HepG2 (cell line): ENCODE measurements around the gene ZNF331. TPM values are rescaled to one million over a fixed set of nuclear protein-coding genes. Genes with fewer than 3 reads are reported as not detected.
A peak's percentile ranks its signal among the peaks of the same experiment; 100 is the strongest.

Experiments
- DR1 ChIP-seq: sonication (generic); formaldehyde crosslinking; IDR thresholded peaks from 2 replicates; pipeline ENCODE4 v1.8.0; 2021; ENCODE audit warnings: mild to moderate bottlenecking, missing genetic modification reagents, inconsistent platforms
- FOXA1 ChIP-seq, 2 experiments: fragments of 450-650 bp in 1 of 2; sonication (generic) in 1 of 2; formaldehyde crosslinking in 1 of 2; IDR thresholded peaks; 2 replicates each; pipeline versions ENCODE4 v1.4.0 to v1.6.1; 2016 to 2020; ENCODE audit warnings: missing genetic modification reagents in 1 of 2
- HMGA1 ChIP-seq: sonication (generic); formaldehyde crosslinking; conservative IDR thresholded peaks from 2 replicates; pipeline ENCODE4 v1.4.0; 2020; ENCODE audit warnings: missing genetic modification reagents
- JUND ChIP-seq: sonication (generic); formaldehyde crosslinking; IDR thresholded peaks from 2 replicates; pipeline ENCODE4 v1.8.0; 2022; ENCODE audit warnings: mild to moderate bottlenecking, missing genetic modification reagents
- KAT8 ChIP-seq: IDR thresholded peaks from 2 replicates; pipeline ENCODE4 v1.6.1; 2016; ENCODE audit warnings: missing genetic modification reagents, missing compliant biosample characterization
- KDM2A ChIP-seq: sonication (generic); formaldehyde crosslinking; IDR thresholded peaks from 2 replicates; pipeline ENCODE4 v1.4.0; 2020; ENCODE audit warnings: low read depth, missing genetic modification reagents, borderline replicate concordance
- MXD3 ChIP-seq: IDR thresholded peaks from 2 replicates; pipeline ENCODE4 v1.6.1; 2016; ENCODE audit warnings: mild to moderate bottlenecking, missing biosample characterization, missing genetic modification reagents
- NFE2 ChIP-seq: sonication (generic); formaldehyde crosslinking; IDR thresholded peaks from 2 replicates; pipeline ENCODE4 v1.4.0; 2020; ENCODE audit warnings: missing genetic modification reagents
- NR1H2 ChIP-seq: sonication (generic); formaldehyde crosslinking; IDR thresholded peaks from 2 replicates; pipeline ENCODE4 v1.8.1; 2022; ENCODE audit warnings: low read depth, missing genetic modification reagents, borderline replicate concordance
- NR2F2 ChIP-seq: IDR thresholded peaks from 2 replicates; pipeline ENCODE4 v1.6.1; 2012; ENCODE audit warnings: low read depth, inconsistent platforms, borderline replicate concordance
- PRMT3 ChIP-seq: sonication (generic); formaldehyde crosslinking; IDR thresholded peaks from 2 replicates; pipeline ENCODE4 v1.8.1; 2022; ENCODE audit warnings: low read depth, mild to moderate bottlenecking, moderate library complexity, missing genetic modification reagents, borderline replicate concordance
- RXRA ChIP-seq: sonication (generic); formaldehyde crosslinking; IDR thresholded peaks from 2 replicates; pipeline ENCODE4 v1.5.1; 2020; ENCODE audit warnings: missing genetic modification reagents
- SAP130 ChIP-seq: IDR thresholded peaks from 2 replicates; pipeline ENCODE4 v1.6.1; 2016; ENCODE audit warnings: low read depth
- SMAD9 ChIP-seq: sonication (generic); formaldehyde crosslinking; IDR thresholded peaks from 2 replicates; pipeline ENCODE4 v1.5.1; 2020; ENCODE audit warnings: mild to moderate bottlenecking, missing genetic modification reagents
- SNAPC2 ChIP-seq: sonication (generic); formaldehyde crosslinking; IDR thresholded peaks from 2 replicates; pipeline ENCODE4 v1.8.1; 2022; ENCODE audit warnings: mild to moderate bottlenecking, missing genetic modification reagents
- SRSF1 ChIP-seq: fragments of 200-400 bp; formaldehyde crosslinking; optimal IDR thresholded peaks from 2 replicates; pipeline ENCODE3; 2017; ENCODE audit warnings: mild to moderate bottlenecking, low read depth, low read length, moderate library complexity
- TARDBP ChIP-seq: sonication (generic); formaldehyde crosslinking; IDR thresholded peaks from 2 replicates; pipeline ENCODE4 v1.8.0; 2022; ENCODE audit warnings: mild to moderate bottlenecking, missing genetic modification reagents
- ZMYM4 ChIP-seq: sonication (generic); formaldehyde crosslinking; IDR thresholded peaks from 2 replicates; pipeline ENCODE4 v1.8.1; 2023; ENCODE audit warnings: mild to moderate bottlenecking, missing genetic modification reagents
- ZNF354B ChIP-seq: sonication (generic); formaldehyde crosslinking; IDR thresholded peaks from 2 replicates; pipeline ENCODE4 v1.8.0; 2022; ENCODE audit warnings: mild to moderate bottlenecking, missing genetic modification reagents
- ZNF547 ChIP-seq: sonication (generic); formaldehyde crosslinking; IDR thresholded peaks from 2 replicates; pipeline ENCODE4 v1.5.1; 2020; ENCODE audit warnings: mild to moderate bottlenecking, missing genetic modification reagents
- ZNF577 ChIP-seq: sonication (generic); formaldehyde crosslinking; IDR thresholded peaks from 2 replicates; pipeline ENCODE4 v1.4.0; 2020; ENCODE audit warnings: mild to moderate bottlenecking, low read depth, missing genetic modification reagents, borderline replicate concordance
- ZNF816 ChIP-seq: sonication (generic); formaldehyde crosslinking; IDR thresholded peaks from 2 replicates; pipeline ENCODE4 v1.8.0; 2022; ENCODE audit warnings: missing genetic modification reagents, mild to moderate bottlenecking, borderline replicate concordance
- polyA plus RNA-seq, 8 experiments: library from polyadenylated mRNA; depleted of rRNA in 3 of 8; stranded (reverse) in 7 of 8; unstranded in 1 of 8; fragments of >200 nt; fragmentation: Illumina TruSeq in 4 of 8; extraction: Trizol in 4 of 8; gene quantifications; 2 replicates each; pipeline versions ENCODE4 v1.2.1 to v1.2.3, GENCODE V29; 2011 to 2016; ENCODE audit warnings: low read depth in 4 of 8, missing spikeins in 1 of 8, mixed read lengths in 1 of 8; ENCODE audit not compliant: insufficient read depth in 1 of 8
- total RNA-seq, 5 experiments: library from RNA; depleted of rRNA; stranded (reverse); fragments of >200 nt; fragmentation: Illumina TruSeq; extraction: Trizol; gene quantifications; 2 replicates each; pipeline ENCODE4 v1.2.3, GENCODE V29; 2016; ENCODE audit warnings: low read depth in 1 of 5
- TF ChIP-seq, protein P1 (sequence below): sonication (generic); formaldehyde crosslinking; IDR thresholded peaks from 2 replicates; pipeline ENCODE4 v1.9.0; 2021; ENCODE audit warnings: mild to moderate bottlenecking, missing genetic modification reagents
- TF ChIP-seq, protein P2 (sequence below): IDR thresholded peaks from 2 replicates; pipeline ENCODE4 v1.6.1; 2016; ENCODE audit warnings: mild to moderate bottlenecking

ZNF331 gene
- total and polyA plus RNA-seq, 2 of the 13 experiments (the other 11 are each of a cell fraction or from before 2014, with no cell fraction given) = 8.2 to 13.3 TPM

DNA sequence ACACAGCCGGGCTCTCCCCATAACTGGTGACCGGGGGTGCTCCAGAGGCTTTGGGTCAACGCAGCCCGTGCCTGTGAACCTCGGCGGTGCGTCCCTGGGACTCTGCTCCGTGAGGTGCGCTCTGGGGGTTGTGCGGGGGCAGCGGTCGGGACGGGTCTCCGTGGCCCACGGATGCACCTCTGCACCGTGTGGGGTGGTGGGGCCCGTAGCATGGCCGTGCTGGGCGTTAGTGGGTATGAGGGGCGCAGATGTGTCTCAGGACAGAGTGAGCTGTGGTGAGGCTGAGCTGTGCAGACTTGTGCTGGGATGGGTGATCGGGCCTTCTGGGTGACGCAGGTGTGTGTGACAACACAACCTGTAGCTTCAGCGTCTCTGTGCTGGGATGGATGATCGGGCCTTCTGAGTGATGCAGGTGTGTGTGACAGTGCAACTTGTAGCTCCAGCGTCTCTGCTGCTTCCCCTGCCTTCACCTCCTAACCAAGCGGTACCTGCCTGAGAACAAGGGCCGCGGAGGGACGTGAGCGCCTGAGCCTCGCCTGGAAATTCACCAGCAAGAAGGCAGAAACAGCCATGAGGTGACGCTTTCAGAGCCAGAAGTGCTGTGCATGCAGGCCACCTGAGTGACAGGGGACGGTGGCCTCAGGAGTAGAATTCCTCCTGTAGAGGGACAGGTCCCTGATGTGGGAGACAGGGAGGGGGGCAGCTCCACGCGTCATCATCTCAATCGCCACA, 599 bp downstream of the ZNF331 start (continued):
- TF ChIP-seq, protein P1, sequence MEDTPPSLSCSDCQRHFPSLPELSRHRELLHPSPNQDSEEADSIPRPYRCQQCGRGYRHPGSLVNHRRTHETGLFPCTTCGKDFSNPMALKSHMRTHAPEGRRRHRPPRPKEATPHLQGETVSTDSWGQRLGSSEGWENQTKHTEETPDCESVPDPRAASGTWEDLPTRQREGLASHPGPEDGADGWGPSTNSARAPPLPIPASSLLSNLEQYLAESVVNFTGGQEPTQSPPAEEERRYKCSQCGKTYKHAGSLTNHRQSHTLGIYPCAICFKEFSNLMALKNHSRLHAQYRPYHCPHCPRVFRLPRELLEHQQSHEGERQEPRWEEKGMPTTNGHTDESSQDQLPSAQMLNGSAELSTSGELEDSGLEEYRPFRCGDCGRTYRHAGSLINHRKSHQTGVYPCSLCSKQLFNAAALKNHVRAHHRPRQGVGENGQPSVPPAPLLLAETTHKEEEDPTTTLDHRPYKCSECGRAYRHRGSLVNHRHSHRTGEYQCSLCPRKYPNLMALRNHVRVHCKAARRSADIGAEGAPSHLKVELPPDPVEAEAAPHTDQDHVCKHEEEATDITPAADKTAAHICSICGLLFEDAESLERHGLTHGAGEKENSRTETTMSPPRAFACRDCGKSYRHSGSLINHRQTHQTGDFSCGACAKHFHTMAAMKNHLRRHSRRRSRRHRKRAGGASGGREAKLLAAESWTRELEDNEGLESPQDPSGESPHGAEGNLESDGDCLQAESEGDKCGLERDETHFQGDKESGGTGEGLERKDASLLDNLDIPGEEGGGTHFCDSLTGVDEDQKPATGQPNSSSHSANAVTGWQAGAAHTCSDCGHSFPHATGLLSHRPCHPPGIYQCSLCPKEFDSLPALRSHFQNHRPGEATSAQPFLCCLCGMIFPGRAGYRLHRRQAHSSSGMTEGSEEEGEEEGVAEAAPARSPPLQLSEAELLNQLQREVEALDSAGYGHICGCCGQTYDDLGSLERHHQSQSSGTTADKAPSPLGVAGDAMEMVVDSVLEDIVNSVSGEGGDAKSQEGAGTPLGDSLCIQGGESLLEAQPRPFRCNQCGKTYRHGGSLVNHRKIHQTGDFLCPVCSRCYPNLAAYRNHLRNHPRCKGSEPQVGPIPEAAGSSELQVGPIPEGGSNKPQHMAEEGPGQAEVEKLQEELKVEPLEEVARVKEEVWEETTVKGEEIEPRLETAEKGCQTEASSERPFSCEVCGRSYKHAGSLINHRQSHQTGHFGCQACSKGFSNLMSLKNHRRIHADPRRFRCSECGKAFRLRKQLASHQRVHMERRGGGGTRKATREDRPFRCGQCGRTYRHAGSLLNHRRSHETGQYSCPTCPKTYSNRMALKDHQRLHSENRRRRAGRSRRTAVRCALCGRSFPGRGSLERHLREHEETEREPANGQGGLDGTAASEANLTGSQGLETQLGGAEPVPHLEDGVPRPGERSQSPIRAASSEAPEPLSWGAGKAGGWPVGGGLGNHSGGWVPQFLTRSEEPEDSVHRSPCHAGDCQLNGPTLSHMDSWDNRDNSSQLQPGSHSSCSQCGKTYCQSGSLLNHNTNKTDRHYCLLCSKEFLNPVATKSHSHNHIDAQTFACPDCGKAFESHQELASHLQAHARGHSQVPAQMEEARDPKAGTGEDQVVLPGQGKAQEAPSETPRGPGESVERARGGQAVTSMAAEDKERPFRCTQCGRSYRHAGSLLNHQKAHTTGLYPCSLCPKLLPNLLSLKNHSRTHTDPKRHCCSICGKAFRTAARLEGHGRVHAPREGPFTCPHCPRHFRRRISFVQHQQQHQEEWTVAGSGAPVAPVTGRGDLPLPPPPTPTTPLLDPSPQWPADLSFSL (CRISPR knock-in tag) = peak; percentile 63; the same call in 1 of the 2 replicates
- TF ChIP-seq NR1H2 (CRISPR knock-in tag) (0 out of 2 replicates have a peak, but pooled peaks have one; percentile 32), ZNF816 (CRISPR knock-in tag) (no peak), PRMT3 (CRISPR knock-in tag) (no peak), SRSF1 (peak; percentile 2), KAT8 (CRISPR knock-in tag) (no peak), SNAPC2 (CRISPR knock-in tag) (no peak), DR1 (CRISPR knock-in tag) (no peak), MXD3 (CRISPR knock-in tag) (no peak), ZNF354B (CRISPR knock-in tag) (no peak), JUND (CRISPR knock-in tag) (peak; percentile 39; the same call in 1 of the 2 replicates), NFE2 (CRISPR knock-in tag) (no peak), FOXA1 (IDR thresholded peaks at IDR 0.05) (no peak), FOXA1 (CRISPR knock-in tag; IDR thresholded peaks at IDR 0.05) (no peak), ZNF577 (CRISPR knock-in tag) (no peak), TARDBP (CRISPR knock-in tag) (no peak), ZMYM4 (CRISPR knock-in tag) (no peak), RXRA (CRISPR knock-in tag) (no peak), NR2F2 (no peak), SMAD9 (CRISPR knock-in tag) (no peak), ZNF547 (CRISPR knock-in tag) (no peak), KDM2A (no peak), SAP130 (CRISPR knock-in tag) (peak; percentile 5; the same call in 1 of the 2 replicates), HMGA1 (CRISPR knock-in tag) (no peak)
- TF ChIP-seq, protein P2, sequence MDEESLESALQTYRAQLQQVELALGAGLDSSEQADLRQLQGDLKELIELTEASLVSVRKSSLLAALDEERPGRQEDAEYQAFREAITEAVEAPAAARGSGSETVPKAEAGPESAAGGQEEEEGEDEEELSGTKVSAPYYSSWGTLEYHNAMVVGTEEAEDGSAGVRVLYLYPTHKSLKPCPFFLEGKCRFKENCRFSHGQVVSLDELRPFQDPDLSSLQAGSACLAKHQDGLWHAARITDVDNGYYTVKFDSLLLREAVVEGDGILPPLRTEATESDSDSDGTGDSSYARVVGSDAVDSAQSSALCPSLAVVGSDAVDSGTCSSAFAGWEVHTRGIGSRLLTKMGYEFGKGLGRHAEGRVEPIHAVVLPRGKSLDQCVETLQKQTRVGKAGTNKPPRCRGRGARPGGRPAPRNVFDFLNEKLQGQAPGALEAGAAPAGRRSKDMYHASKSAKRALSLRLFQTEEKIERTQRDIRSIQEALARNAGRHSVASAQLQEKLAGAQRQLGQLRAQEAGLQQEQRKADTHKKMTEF (CRISPR knock-in tag) = no peak
